NCI-H2081 (cell line): ENCODE measurements around the gene ZNF319.
A peak's percentile ranks its signal among the peaks of the same experiment; 100 is the strongest.
"Not testable (repeated sequence)": the region's sequence is repeated elsewhere in the genome, so short reads cannot be mapped to it uniquely, and the experiment has no call there.

ENCODE experiments used
- DNase-seq, 2 experiments: peaks; one replicate each; lab custom pipeline; 2025; lab: John Stamatoyannopoulos, UW

Gene ZNF319

GRCh38 chr16:57997528-57998265, 2.8 kb downstream of the ZNF319 start:
- DNase-seq, result no peak

- DNase-seq, result no peak
Observed at GRCh38 chr16:57997176-57997527, 3.3 kb downstream of the ZNF319 start.

GRCh38 chr16:57996406-57997175, 3.9 kb downstream of the ZNF319 start:
- no peak for DNase-seq

GRCh38 chr16:57995721-57996405, 4.6 kb downstream of the ZNF319 start:
- no peak for DNase-seq

GRCh38 chr16:57994778-57995177, 5.7 kb downstream of the ZNF319 start:
- DNase-seq, result peak in 1 of 2 experiments; percentile 21

GRCh38 chr16:57994361-57994760, 6.1 kb downstream of the ZNF319 start:
- no peak for DNase-seq

- DNase-seq, result no peak
Observed at GRCh38 chr16:57993897-57994296, 6.6 kb downstream of the ZNF319 start.

DNA sequence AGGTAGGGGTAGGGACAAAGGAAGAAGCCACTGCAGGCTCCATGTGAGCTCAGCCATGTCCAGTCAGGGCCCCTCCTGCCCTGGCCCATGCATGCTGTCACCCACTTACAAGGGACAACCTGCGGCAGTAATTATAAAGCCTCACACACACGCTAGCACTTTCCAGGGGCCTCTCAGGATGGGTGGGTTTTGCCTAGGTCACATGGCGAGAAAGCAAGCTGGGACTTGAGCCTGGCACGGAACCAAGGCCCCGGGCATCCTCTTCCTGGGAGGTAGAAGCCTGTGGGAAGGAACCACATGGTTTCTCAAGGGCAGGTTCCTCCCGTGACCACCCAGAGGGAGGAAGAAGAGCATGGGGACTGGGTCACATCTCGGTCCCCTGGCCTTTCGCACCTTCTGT, 7.0 kb downstream of the ZNF319 start:
- DNase-seq, result peak in 1 of 2 experiments; percentile 31

DNA sequence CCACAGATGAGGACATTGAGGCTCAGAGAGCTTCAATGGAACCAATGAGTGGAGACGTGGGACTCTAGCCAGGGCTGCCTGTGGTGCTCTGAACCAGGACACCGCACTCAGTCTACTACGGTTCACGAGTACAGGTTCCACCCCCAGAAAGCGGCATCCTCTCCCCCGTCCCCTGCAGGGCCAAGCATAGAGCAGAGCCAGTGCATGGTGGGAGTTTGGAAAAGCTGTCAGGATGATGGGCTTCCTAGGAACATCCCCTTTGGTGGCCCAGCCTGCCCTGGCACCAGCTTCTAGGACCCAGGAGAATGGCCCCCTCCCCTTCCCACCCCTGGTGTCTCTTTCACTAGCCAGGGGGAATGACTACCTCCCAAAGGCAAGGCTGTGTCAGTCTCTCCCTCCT, 8.4 kb downstream of the ZNF319 start:
- DNase-seq, result no peak

DNA sequence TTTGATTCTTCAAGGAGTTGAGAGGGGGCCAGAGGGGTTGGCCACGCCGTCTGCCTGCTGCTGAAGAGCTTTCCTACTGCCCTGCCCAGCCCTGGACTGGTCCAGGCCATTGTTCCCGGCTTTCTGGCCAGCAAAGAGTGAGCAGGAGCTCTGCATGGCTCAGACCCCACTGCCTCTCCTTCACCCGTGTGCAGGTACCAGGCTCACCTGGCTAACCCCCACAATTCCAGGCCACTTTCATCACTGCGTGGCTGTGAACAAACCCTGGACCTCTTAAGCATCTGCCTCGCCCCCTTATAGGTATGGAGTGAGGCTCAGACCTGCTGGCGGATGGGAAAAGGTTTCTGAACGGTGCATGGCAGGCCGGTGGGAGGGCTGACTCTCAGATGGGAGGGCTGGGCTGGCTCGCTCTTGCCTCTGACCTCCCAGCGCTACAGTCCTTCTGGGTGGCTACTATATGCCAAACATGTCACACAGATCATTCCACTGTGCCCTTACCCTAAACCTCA, 8.9 kb downstream of the ZNF319 start:
- DNase-seq, result no peak

- no peak for DNase-seq
Observed at GRCh38 chr16:57988929-57989328, 11.5 kb downstream of the ZNF319 start.

DNA sequence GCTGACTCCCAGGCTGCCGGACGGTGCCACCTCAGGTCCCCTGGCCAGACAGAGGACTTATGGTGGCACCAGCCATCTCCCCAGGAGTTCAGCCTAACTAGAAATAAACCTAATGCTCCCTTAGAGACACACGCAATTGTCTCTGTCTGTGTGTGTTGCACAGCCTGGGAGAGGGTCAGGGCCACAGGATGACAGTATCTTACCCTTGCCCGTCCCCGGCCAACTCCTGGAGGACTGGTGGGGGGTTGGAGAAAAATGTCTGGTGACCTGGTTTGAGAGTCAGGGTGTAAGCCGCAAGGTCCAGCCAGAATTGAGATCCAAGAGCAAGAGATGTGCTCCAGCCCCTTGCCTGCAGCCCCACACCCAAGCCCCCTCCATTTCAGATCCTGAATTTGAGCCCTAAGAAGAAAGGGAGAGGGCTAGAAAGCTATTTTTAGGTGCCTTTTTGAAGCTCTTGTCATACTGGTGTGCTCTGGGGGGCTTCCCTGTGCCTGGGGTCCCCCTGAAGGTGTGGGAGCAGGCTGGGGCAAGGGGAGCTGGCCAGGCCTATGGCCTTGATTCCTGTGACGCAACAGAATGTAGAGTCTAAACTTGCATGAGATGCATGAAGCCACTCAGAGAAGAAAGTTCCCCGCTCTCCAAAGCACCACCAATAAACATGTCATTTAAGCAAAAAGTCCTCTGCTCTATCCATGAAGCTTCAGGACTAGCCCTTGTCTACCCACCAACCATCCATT, 12.9 kb downstream of the ZNF319 start:
- no peak for DNase-seq

DNA sequence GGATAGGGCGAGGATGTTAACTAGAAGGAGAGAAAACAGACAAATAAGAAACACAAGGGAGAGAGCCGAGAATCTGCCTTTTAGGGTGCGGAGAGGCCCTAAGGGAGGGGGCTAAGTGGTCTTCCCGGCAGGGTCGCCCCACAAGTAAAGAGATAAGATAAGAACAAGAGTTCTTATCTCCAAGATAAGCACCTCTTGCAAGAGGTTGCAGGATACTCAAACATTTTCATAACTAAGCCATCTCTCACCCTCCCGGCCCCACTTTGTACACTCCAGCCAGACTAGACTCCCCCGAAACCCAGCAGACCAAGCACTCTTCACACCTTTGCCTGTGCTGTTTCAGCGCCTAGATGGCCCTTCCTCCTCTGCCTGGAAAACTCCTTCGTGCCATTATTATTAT, 14.3 kb downstream of the ZNF319 start:
- no peak for DNase-seq

- no peak for DNase-seq
Observed at GRCh38 chr16:57985204-57986181, 15.0 kb downstream of the ZNF319 start.

- no peak for DNase-seq
Observed at GRCh38 chr16:57984443-57985203, 15.8 kb downstream of the ZNF319 start.

GRCh38 chr16:57982385-57982784, 18.1 kb downstream of the ZNF319 start:
- no peak for DNase-seq

GRCh38 chr16:57981636-57982035, 18.8 kb downstream of the ZNF319 start:
- no peak for DNase-seq

GRCh38 chr16:57979006-57979585, 21.4 kb downstream of the ZNF319 start:
- no peak for DNase-seq

GRCh38 chr16:57978070-57978465, 22.4 kb downstream of the ZNF319 start:
- not testable (repeated sequence) for DNase-seq
